CD8-positive, alpha-beta memory T cell (primary cell): Measurements from ENCODE around the gene CGRRF1. TPM values are rescaled to one million over a fixed set of nuclear protein-coding genes. Genes with fewer than 3 reads are reported as not detected.

Experiments used
- CTCF ChIA-PET: fragments of 350-600 bp; sonication (Branson Sonifier 250); formaldehyde crosslinking; loops from one replicate; lab custom pipeline; 2021; ENCODE audit warnings: antibody characterized with exemption; lab: Charles Lee
- POLR2A ChIA-PET: fragments of 350-600 bp; sonication (Branson Sonifier 250); formaldehyde crosslinking; loops from one replicate; lab custom pipeline; 2021; ENCODE audit warnings: antibody characterized with exemption; lab: Charles Lee
- DNase-seq, 5 donors: peaks; one replicate each; pipeline versions ENCODE4 v3.0.0 to v3.0.0-alpha.2; 2020 to 2022; ENCODE audit warnings: mixed read lengths in 1 of 5
- H3K27ac ChIP-seq: one replicate; pipeline ENCODE4 v1.7.0; 2013; ENCODE audit warnings: low read depth, mild to moderate bottlenecking, low read length, moderate library complexity
- H3K27me3 ChIP-seq: 2 replicates; pipeline ENCODE4 v1.7.0; 2013; ENCODE audit warnings: low read length, mild to moderate bottlenecking; ENCODE audit not compliant: insufficient read depth, poor library complexity, severe bottlenecking
- H3K36me3 ChIP-seq: 2 replicates; pipeline ENCODE4 v1.7.0; 2013; ENCODE audit warnings: mild to moderate bottlenecking, low read length, moderate library complexity; ENCODE audit not compliant: insufficient read depth
- H3K4me1 ChIP-seq: 2 replicates; pipeline ENCODE4 v1.7.0; 2013; ENCODE audit warnings: mild to moderate bottlenecking, low read length, moderate library complexity; ENCODE audit not compliant: insufficient read depth
- H3K4me3 ChIP-seq: 2 replicates; pipeline ENCODE4 v1.7.0; 2013; ENCODE audit warnings: mild to moderate bottlenecking, low read length
- H3K9me3 ChIP-seq: 2 replicates; pipeline ENCODE4 v1.7.0; 2013; ENCODE audit warnings: mild to moderate bottlenecking, low read length
- H3K27ac Mint-ChIP-seq, 8 donors: one replicate each; pipeline ENCODE4 v1.8.0; 2020 to 2021; ENCODE audit warnings: mixed read lengths in 8 of 8, mild to moderate bottlenecking in 6 of 8, inconsistent platforms in 3 of 8, moderate library complexity in 3 of 8
- H3K27me3 Mint-ChIP-seq, 2 donors: one replicate each; pipeline ENCODE4 v1.8.0; 2020 to 2021; ENCODE audit warnings: mixed read lengths in 2 of 2, mild to moderate bottlenecking in 1 of 2, moderate library complexity in 1 of 2
- H3K36me3 Mint-ChIP-seq, 3 donors: one replicate each; pipeline ENCODE4 v1.8.0; 2020 to 2021; ENCODE audit warnings: mixed read lengths in 3 of 3, inconsistent platforms in 1 of 3, mild to moderate bottlenecking in 1 of 3
- H3K4me1 Mint-ChIP-seq, 3 donors: one replicate each; pipeline ENCODE4 v1.8.0; 2020 to 2021; ENCODE audit warnings: mixed read lengths in 3 of 3, inconsistent platforms in 1 of 3, mild to moderate bottlenecking in 1 of 3
- H3K4me3 Mint-ChIP-seq, 7 donors: one replicate each; pipeline ENCODE4 v1.8.0; 2020 to 2021; ENCODE audit warnings: mixed read lengths in 7 of 7, mild to moderate bottlenecking in 6 of 7, moderate library complexity in 4 of 7, inconsistent platforms in 2 of 7
- H3K9me3 Mint-ChIP-seq, 5 donors: one replicate each; pipeline ENCODE4 v1.8.0; 2020 to 2022; ENCODE audit warnings: mixed read lengths in 5 of 5, mild to moderate bottlenecking in 3 of 5, moderate library complexity in 2 of 5, inconsistent platforms in 1 of 5
- polyA plus RNA-seq: library from polyadenylated mRNA; unstranded; fragments of 300-500 nt; fragmentation: Illumina TruSeq; gene quantifications from one replicate; pipeline ENCODE4 v1.2.3, GENCODE V29; 2021
- total RNA-seq, 2 experiments: library from RNA; stranded (reverse); gene quantifications; one replicate each; pipeline ENCODE4 v1.2.3, GENCODE V29; 2021

Gene CGRRF1
- total and polyA plus RNA-seq, 3 experiments from 2014 or later: 13.3 to 27.3 (median 15.3) TPM

DNA sequence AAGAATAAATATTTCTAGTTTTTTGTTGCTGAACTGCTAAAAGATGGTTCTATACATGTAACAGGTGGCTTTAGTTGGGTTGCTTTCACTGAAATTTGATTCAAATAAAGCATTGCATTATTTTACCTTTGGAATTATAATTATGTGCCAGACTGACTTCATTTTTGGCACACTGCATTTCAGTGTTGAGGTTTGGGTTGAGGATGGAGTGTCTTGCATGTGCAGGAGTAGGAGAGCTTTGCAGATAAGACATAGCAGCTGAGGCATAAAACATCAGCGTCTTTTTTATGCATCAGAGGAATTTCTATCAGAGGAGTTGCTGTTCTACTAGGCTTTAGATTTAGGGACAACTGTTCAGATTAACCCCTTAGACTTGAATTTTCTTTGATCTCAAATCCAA, 74.4 kb downstream of the CGRRF1 start:
- H3K36me3 Mint-ChIP-seq: no peaks in the 10 kb centered on the region
- H3K4me3 Mint-ChIP-seq: no peak overlapping the region
- no peaks in the 10 kb centered on the region for H3K4me1 ChIP-seq
- POLR2A ChIA-PET: no interaction called here
- H3K27me3 ChIP-seq: no peaks in the 10 kb centered on the region
- H3K4me3 ChIP-seq: no peak overlapping the region
- no peaks in the 10 kb centered on the region for H3K9me3 Mint-ChIP-seq
- peaks cover 0 to 17% of the 10 kb centered on the region in 2 donors for H3K27me3 Mint-ChIP-seq
- H3K36me3 ChIP-seq: no peaks in the 10 kb centered on the region
- H3K9me3 ChIP-seq: no peaks in the 10 kb centered on the region
- DNase-seq: no peak
- CTCF ChIA-PET: no interaction called here
- H3K27ac Mint-ChIP-seq: no peak overlapping the region
- H3K4me1 Mint-ChIP-seq: no peaks in the 10 kb centered on the region
- no peak overlapping the region for H3K27ac ChIP-seq

DNA sequence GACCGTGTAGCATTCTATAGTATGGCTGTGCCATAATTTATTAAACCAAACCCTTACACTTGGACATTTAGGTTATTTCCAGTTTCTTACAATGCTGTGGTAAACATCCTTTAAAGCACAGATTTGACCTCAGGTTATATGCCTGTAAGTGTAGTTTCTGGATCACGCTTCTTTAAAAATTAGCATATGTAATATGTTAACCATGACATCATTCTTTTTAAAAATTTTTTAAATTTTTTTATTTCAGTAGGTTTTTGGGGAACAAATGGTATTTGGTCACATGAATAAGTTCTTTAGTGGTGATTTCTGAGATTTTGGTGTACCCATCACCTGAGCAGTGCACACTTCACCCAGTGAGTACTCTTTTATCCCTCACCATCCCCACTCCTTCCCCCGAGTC, 75.5 kb downstream of the CGRRF1 start:
- Mint-ChIP-seq H3K4me3 (no peak overlapping the region), H3K27me3 (peaks cover 0 to 25% of the 10 kb centered on the region in 2 donors), H3K36me3 (no peaks in the 10 kb centered on the region), H3K4me1 (no peaks in the 10 kb centered on the region), H3K9me3 (no peaks in the 10 kb centered on the region), H3K27ac (no peak overlapping the region)
- Histone ChIP-seq H3K4me3 (no peak overlapping the region), H3K9me3 (no peaks in the 10 kb centered on the region), H3K27ac (no peak overlapping the region), H3K36me3 (no peaks in the 10 kb centered on the region), H3K4me1 (no peaks in the 10 kb centered on the region), H3K27me3 (no peaks in the 10 kb centered on the region)
- POLR2A ChIA-PET: no interaction called here
- no peak for DNase-seq
- CTCF ChIA-PET: no interaction called here

Other genes with a start within 250 kb of the CGRRF1 start
- gene CDKN3, start 112.9 kb upstream of the CGRRF1 start, total RNA-seq: 10 to 100 TPM; 33.8 to 46.8 TPM
- gene CDKN3, start 112.9 kb upstream of the CGRRF1 start, polyA plus RNA-seq: 6.7 TPM
- 100 to 1,000 TPM in 1 of 2 experiments, 10 to 100 TPM in 1; 87.1 to 104 TPM for gene CNIH1, start 68.5 kb upstream of the CGRRF1 start, total RNA-seq
- gene CNIH1, start 68.5 kb upstream of the CGRRF1 start, polyA plus RNA-seq: 84.9 TPM
- gene GMFB, start 20.9 kb upstream of the CGRRF1 start, total RNA-seq: 10 to 100 TPM; 56.4 to 61.3 TPM
- 18.2 TPM for gene GMFB, start 20.9 kb upstream of the CGRRF1 start, polyA plus RNA-seq
- 1 to 10 TPM; 2.4 to 2.7 TPM for gene SAMD4A, start 57.2 kb downstream of the CGRRF1 start, total RNA-seq
- not detected for gene SAMD4A, start 57.2 kb downstream of the CGRRF1 start, polyA plus RNA-seq